Measurements from ENCODE around the gene GATB.

The GATB gene

GRCh38 chr4:151760712-151761661 is at the start of gene GATB:
Gene GATB (minus strand): TSS chr4:151761007. CDS start chr4:151760982, 25 bp downstream.
- DNase-seq: peak; percentile 69

DNA sequence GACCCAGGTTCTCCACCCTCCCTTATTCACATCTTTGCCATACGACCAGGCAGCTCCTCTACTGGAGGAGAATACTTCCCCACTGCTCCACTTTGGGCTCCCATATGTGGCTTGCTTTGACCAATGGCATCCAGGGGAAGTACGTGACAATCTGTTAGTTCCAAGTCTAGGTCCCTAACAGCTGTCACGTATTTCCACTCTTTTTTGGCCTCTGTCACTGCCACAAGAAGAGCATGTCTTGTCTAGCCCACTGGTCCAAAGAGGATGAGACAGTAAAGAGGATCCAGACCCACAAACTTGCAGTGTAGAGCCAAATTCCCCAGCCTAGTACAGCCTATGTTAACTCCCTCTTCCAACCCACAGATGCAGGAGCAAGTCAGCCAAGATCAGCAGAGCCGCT is 49.7 kb upstream of the GATB start:
- no peak for DNase-seq

DNA sequence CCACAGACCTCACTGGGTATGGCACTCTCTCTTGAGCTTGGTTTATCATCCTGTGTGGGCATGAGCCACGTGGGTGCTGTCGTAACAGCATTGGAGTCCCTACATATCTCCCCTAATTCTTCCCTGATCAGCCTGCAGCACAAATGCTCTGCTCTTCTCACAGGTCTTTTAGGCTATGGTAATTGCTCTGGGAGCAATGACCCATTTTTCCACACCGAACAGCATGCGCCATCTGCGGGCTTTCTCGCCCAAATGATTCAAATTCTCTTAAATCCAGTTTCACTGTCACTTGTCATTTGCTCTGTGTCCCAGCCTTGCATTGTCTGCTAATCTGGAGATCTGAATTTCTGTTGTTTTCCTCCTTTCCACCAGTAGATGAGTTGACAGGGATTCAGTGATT is 48.9 kb upstream of the GATB start:
- no peak for DNase-seq

DNA sequence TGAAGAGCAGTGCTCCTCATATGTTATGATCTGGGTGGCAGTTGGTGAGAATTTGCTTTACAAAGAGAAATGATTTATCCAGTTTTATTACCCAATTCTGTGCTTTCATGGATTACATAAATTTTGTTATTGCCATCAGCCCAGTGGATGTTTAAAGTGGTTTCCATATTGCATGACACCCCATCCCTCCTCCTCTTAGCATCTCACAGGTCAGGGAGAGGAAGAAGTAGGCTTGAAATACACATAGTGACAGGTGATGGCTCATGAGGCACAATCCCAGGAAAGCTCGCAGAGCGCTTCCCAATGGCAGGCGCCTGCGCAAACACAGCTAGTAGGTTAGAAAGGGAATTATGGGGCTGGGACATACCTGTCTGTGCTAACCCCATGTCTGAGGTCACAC is 47.7 kb upstream of the GATB start:
- DNase-seq: no peak

DNA sequence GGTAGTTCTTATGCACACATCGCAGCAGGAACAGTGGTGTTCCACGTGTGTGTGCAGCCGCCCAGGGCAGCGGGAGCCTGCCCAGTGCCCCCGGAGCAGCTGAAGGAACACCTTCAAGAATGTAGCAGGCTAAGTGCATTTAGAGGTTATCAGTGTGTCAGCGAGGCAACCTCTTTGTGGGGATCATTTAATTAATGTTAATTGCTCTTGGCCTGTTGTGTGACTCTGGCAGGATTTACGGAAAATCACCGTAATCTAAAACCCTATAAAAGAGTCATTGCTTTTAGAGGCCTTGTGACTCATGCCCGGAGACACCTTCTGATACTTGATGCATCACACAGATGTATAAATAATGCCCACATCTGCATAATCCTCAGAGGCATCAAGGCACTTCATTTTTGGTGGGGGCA is 47.3 kb upstream of the GATB start:
- DNase-seq: peak; percentile 45

GRCh38 chr4:151807220-151807619 is 46.4 kb upstream of the GATB start:
- DNase-seq: no peak

DNA sequence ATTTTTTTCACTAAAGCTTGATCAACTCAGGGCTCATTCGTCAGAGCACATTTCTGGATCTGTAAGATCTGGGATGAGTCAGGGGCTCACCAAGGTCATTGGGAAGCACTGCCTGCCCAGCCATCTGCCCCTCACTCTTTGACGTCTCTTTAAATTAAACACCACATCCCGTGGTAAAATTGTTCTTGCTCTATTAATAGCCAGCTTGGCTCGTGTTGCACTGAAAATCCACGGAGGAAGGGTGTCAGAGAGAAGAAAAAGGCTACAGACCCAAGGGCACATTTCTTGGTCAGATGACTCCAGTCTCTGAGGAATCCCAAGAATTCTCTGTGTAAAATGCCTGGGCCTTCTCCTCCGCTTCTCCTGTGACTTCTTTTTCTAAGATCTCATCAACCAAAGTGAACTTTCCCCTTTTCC is 45.7 kb upstream of the GATB start:
- DNase-seq: no peak

GRCh38 chr4:151804821-151805220 is 44.0 kb upstream of the GATB start:
- no peak for DNase-seq

GRCh38 chr4:151804086-151804630 is 43.4 kb upstream of the GATB start:
- DNase-seq: no peak

DNA sequence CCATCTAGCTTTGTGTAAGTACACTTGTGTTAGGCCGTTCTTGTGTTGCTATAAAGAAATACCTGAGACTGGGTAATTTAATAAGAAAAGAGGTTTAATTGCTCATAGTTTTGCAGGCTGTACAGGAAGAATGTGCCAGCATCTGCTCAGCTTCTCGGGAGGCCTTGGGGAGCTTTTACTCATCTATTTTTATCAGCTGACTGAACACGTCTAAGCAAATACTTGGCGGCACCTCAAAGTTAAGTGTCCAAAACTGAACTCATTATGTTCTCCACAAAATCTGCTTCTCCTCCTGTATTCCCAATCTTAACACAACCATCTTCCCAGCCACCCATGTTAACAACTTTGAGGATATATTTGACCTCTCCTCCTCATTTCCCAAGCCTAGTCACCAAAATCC is 42.4 kb upstream of the GATB start:
- no peak for DNase-seq

DNA sequence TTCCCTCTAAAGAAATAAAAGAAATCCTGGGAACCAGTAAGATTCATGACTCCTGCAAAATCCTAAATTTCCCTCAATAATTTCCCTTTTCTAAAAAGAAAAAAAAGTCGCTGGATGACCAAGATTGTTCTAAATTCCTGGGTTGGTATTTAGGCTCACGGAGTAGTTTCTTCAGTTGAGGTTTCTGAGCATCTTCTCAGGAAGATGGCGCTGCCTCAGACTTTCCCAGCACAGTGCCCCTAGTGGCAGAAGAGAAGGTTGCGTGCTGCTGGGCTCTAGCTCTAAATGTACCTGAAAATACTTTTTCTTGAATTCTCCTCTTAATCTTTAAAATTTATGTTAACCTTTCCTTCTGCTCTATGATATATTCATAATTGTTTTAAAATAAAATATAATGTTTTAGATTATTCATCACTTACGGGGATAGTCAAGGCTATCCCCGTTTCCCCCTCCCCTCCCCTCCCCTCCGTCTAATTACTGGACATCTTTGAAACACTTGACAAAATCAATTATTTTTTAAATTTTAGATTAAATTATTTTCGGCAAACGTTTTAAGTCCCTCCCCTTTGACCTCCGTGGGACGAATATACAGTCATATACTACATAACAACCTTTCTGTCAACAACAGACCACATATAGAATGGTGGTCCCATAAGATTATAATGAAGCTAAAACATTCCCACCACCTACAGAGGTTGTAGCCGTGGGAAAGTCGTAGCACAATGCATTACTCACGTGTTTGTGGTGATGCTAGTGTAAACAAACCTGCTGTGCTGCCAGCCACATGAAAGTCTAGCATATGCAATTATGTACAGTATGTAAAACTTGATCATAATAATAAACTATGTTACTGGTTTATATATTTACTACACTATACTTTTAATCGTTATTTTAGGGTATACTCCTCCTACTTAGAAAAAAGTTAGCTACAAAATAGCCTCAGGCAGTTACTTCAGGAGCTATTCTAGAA is 41.0 kb upstream of the GATB start:
- DNase-seq: no peak

DNA sequence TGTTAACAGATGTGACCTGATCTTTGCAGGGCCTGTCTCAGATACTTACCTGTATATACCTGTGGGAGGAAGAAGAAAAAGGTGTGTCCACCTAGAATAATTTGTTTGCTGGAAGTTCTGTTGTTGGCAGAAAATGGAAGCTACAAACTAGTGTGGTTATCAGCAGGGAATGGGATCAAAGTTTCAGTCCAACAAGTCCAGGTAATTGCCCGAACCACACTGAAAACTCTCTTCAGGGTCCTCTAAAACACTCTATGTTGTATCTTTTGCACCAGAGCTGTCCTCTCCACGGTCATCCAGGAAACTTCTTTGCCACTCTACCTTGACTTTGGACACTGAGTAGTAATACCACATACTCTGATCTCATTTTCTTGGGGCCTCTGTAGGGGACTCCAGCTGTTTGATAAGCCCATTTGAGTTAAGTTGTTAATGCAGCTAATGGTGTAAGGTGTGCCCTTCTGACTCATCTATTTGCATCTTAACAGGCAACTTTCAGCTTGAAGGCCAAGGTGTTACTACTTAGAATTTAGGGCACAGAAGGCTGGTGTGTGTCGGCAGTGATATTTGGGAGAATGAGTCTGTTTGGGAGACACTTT is 38.7 kb upstream of the GATB start:
- no peak for DNase-seq

DNA sequence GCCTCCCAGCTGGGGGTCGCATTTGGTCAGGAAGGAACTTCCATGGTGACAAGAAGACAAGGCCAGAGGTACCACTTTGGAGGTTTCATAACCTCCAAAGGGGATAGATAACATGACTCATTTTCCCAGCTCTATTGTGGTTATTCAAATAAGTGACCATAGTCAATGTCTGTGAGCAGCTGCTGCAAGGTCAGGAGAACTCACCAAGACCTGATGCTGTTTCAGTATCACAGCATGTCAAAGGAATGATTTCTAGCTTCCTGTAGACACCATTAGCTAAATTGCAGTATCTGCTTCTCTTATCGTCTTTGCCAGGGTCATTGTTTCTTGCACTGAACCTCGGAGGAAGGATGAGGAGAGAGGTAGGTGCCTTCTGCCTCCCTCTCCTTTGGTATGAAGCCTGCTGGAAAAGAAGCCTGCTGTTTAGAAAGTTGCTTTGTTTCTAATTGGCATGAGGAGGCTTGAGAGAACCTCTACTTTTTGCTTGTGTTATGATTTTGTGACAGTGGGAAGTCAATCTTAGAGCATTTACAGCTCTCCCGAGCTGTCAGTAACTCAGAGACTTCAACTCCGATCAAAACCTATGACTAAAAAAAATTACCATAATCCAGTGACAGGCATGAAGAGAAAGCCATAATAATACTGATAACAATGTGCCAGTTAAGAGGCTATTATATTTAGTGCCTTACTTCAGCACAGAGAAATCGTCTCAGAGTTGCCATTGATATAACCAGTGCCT is 38.0 kb upstream of the GATB start:
- no peak for DNase-seq

GRCh38 chr4:151797853-151798252 is 37.0 kb upstream of the GATB start:
- DNase-seq: no peak

DNA sequence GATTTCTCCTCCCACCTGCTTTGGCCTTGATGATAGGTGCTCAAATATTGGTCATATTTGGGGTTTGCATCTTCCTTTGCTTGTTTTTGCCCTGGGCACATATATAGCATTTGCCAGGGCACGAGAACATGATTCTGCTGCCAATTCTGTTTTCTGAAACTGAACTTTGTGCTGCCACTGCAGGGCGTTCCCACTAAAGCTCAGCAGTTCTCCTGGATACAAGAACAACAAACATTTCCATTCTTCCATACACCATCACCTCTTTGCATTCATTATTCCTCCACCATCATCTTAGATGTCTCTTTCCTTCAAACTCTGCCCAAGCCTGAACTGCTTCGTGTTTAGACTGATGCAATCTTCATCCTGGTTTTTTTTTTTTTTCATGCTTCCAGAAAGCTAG is 36.3 kb upstream of the GATB start:
- DNase-seq: no peak

DNA sequence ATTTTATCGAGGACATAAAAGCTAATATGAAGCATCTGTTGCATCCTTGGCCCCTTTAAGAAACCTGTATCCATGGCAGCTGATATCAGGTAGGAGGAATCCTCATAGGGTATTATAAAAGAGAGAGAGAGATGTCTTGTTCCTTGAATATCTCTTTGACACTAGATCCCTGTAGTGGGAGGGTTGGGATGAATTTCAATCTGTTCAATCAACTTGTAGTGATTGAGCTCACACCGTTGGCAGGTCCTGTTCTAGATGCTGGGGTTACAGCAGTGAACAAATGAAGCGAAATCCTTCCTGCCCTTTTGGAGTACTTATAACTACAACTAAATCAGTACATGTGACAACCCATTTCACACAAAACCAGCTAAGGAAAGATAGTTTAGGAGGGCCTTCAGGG is 35.3 kb upstream of the GATB start:
- DNase-seq: no peak

- DNase-seq: no peak
Measured at GRCh38 chr4:151792995-151793394, 32.2 kb upstream of the GATB start.

- DNase-seq: no peak
Measured at GRCh38 chr4:151792530-151792929, 31.7 kb upstream of the GATB start.

- no peak for DNase-seq
Measured at GRCh38 chr4:151788021-151788420, 27.2 kb upstream of the GATB start.

GRCh38 chr4:151786158-151786495 is 25.3 kb upstream of the GATB start:
- DNase-seq: no peak

- no peak for DNase-seq
Measured at GRCh38 chr4:151785484-151786157, 24.8 kb upstream of the GATB start.

DNA sequence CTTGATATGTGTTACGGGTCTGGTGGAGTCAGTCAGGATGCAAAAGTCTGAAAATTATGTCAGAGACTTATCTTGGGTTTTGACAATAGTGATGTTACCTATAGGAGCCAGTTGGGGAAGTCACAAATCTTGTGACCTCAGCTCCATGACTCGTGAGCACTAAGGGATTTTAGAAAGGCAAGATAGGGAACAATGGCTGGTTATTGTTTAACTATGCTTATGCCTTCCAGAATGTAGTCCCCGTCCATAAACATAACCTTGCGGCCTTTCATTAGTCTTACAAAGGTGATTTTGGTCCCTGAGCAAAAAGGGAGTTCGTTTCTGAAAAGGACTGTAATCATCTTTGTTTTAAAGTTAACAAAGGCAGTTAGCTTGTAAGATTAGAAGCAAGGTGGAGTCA is 23.9 kb upstream of the GATB start:
- DNase-seq: no peak
